T-helper 9 cell (primary cell): ENCODE results near the gene DPP3.

Experiments used
- DNase-seq: peaks from one replicate; pipeline ENCODE4 v3.0.0-alpha.2; 2020

Gene DPP3

DNA sequence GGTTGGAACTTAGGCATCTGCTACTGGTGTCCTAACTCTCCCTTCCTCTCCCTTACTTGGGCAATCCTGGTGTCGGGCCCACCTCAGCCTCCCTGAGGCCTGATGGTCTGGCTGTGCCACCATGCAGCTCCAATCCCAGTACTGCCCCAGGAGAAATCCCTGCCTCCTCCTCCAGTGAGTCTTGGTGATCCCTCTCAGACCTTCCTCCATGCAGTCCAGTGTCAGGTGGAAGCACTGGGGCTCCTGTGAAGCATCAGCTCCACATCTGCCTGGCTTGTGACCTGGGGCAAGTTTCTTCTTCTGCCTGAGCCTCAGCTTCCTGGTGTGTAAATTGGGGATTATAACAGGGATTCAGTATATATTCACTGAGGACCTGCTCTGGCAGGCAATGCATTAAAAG lies 15.3 kb upstream of the DPP3 start:
- no peak for DNase-seq

DNA sequence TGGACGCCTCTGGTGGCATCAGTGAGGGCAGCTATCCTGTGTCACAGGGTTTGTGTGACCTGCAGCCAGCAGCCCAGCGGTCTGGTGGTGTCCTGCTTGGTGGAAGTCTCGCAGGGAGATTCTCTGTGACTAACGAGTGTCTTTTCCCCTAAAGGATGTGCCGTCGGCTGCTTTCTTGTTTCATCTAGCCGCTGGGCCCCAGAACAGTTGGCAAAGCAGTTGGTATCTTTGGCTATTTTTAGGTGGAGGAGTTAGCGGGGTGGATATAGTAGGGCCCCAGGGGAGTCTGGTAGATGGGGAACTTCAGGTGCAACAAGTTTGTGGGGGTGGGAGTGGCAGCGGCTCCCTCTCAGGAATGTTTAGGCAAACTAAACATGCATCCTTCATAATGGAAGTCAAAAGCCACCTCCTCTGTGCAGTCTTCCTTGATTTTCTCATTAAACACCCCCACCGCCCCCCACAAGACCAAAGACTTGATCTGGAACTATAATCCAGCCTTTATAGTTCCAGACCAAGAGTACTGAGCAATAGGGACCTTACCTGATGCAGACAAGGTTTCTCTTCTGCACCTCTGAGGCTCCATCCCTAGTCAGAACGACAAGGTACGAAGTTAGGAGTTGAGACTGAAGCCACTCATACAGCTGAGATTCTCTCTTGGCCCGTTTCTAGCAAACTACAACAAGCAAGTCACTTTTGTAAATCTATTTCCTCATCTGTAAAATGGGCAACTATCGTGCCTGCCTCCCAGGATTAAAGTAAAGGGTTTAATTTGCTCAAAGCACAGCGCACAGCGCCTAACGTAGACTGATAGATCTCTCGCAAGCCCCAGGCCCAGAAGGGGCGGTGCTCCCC lies 14.6 kb upstream of the DPP3 start:
- DNase-seq, result no peak

DNA sequence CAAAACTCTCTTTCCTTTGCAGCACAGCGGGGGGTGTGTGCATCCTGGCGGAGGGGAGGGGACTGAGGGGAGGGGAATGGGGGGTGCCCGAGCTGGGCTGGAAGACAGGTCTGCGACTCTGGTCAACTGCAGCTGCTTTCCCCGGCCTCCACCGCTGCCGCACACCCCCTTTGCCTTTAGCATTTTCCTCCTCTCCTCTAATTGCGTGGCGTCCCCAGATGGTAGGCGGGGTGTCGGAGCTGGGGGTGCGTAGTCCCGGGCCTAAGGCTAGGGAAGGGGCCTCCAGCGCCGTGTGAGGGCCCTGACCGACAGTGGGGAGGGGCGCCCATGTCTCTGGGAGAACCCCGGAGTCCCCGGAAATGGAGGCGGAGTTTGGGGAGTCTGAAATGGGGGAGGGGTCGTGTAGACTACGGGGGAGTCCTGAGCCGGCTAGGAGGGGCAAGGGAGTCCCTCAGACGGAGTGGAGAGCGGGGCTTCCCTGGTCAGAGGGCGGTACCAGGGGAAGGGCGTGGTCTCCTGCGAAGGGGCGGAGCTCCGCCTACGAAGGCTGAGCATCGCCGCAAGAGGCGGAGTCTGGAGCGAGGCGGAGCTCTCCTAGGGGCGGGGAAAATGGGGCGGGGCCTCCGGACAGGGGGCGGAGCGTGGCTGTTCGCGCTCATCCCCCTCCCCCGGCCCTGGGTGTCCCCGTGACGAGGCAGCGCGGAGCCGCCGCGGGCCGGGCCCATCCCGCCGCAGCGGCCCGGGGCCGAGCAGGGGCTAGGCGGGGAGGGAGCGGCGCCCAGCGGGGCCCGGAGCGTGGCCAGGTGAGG lies 13.8 kb upstream of the DPP3 start, which contains the start of gene PELI3:
PELI3 (plus strand) TSS at position 681 of the 809 bp plus-strand sequence. CDS start 1,224 bp downstream, outside the sequence.
- DNase-seq, result peak; percentile 99

DNA sequence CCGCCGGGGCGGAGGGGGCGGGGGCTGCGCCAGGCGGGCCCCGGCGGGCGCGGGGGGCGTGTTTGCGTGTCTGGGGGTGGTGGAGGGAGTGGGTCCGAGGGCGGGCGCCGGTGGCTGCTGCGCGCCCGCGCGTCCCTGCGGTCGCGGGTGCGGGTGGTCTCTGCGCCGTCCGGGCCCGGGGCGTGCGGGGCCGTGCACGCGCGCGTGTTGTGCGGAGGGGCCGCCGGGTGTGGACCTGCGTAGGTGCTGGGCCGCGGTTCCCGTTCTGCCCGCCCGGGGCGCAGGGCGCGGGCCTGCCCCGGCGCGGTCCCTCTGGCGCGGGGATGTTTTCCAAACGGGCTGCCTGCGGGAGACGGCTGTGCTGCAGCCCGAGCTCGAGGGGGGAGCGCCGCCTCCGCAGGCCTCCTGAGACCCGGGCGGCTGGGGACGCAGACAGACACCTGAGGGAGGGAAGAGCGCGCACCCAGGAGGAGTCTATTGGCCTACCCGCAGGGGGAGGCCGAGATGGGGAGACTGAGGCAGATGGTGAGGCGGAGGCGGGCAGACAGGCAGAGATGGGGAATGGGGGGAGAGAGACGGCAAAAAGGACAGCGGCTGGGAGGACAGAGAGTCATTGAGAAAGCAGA lies 13.1 kb upstream of the DPP3 start:
- no peak for DNase-seq

DNA sequence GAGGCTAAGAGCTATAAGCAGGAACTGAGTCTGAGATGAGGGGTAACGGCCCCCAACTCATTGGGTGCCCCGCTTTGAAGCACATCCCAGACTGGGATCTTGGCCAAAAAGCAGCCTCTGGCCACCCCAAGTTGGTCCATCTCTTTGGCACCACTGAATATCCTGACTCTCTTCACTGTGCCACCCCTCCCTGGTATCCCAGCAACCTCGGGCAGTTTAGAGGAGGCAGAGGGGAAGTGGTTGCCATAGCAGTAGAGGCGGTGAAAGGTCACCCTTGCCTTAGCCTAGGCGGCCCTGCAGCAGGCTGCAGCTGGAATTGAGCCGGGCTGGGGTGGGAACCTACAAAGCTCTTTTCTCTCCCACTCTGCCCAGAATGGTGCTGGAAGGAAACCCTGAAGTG lies 12.5 kb upstream of the DPP3 start:
- DNase-seq, result no peak

DNA sequence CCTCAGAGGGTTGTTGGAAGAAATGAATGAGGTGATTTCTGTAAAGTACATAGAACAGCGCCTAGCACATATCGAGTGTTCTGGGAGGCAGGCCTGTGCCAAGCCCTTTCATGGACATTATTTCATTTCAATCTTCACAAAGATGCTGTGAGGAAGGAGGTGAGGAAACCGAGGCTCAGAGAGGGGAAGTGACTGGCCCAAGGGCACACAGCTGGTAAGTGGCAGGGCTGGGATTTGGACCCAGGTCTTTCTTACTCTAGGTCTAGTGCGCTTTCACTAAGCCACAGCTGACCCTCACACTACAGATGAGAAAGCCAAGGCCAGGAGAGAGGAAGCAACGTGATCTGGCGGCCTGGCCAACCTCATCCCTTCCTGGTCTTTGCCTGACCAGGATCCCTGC lies 11.5 kb upstream of the DPP3 start:
- DNase-seq, result no peak

DNA sequence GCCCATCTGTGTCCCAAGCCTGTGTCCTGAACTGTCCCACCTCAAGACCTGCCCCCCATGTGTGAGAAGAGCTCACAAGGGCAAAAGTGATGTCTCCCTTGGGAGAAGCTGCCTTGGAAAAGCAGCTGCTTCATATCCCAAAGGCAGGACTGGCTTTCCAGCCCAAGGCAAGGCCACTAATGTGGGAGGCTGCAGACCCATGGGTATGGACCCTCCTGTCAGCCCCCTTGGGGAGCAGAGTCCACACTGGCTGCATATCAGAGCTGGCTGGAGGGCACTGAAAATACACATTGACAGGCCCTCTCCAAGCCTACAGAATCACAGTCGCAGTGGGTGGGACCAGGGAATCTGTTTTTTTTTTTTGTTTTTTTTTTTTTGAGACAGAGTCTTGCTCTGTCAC lies 10.8 kb upstream of the DPP3 start:
- DNase-seq, result no peak

DNA sequence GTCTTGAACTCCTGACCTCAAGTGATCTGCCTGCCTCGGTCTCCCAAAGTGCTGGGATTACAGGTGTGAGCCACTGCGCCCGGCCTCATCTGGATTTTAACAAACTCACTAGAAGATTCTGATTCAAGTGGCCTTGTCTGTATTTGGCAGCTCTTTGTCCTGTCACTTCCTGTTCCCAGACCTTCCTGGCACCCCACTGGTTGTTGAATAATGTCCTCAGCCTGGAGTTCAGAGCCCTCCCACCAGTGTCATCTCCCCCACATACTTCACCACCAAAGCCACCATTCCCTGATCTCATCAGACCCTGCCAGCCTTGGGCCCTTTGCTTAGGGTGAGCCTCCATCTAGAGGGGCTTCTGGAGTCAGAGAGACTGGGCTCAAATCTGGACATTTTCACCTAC lies 10.2 kb upstream of the DPP3 start:
- DNase-seq, result no peak

DNA sequence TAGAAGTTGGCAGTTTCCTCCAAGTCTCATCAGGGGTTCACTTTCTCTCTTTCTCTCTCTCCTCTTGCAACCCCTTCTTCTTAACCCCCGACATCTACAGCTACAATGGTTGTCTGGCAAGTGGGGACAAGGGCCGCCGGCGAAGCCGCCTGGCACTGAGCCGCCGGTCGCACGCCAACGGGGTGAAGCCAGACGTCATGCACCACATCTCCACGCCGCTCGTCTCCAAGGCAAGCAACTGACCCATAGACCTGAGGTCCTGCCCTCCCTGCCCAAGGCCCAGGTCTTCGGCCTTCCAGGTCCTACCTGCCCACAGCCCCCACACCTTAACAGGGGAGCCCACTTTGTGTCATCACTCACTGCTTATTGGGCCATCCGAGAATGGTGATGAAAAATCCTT lies 9.1 kb upstream of the DPP3 start:
- no peak for DNase-seq

DNA sequence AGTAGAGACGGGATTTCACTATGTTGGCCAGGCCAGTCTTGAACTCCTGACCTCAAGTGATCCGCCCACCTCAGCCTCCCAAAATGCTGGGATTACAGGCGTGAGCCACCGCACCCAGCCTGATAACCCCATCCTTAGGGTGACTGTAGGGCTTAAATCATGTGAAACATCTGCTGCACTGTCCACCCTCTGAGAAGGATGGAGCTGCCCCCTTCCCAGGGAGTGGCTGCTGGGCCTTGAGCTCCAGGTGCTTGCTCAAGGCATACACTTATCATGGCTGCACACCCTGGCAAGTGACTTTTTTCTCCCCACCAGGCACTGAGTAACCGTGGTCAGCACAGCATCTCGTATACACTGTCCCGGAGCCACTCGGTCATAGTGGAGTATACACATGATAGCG lies 8.2 kb upstream of the DPP3 start:
- DNase-seq, result no peak

DNA sequence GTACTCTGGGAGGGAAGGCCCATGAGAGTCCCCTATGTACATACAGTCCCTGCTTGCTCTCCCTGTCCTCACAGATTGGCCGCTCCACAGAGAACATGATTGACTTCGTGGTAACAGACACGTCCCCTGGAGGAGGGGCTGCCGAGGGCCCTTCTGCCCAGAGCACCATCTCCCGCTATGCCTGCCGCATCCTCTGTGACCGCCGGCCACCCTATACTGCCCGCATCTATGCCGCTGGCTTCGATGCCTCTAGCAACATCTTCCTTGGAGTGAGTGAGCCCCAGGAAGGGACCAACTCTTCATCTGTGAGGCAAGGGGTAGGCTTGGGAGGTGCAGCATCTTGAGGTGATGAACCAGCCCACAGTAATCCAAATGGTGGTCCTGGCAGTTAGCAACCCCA lies 7.1 kb upstream of the DPP3 start:
- no peak for DNase-seq

DNA sequence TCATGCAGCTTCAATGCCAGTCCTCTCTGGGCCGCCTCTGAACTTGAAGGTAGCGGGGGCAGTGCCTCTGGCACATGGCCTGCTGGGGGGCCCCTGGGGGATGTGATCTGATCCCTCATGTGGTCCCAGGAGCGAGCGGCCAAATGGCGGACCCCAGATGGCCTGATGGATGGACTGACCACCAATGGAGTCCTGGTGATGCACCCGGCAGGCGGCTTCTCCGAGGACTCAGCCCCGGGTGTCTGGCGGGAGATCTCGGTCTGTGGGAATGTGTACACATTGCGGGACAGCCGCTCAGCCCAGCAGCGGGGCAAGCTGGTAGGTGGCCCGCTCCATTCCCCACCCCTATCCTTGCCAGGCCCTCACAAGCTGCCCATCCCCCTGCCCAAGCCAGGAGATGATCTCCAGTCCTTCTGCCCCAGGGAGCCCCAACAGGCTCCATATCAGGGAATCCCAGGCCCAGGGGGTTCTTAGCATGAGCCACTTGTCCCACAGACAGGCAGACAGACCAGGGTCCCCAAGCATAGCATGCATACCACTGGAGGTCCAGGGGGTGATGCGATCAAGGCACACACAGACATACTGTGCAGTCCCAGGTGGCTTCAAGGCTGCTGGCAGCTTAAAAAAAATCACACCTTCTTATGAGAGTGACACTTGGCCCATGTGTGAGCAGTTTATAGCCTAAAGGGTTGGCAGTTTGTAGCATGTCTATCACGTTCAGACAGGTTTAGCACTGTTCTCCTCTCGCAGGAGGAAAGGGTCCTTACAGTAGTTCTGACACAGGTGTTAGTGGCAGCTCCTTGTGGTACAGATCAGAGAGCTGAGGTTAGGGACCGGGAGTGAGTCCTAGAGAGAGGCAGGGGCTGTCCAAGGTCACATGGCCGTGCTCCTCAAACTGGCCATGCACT lies 6.4 kb upstream of the DPP3 start:
- DNase-seq, result no peak

DNA sequence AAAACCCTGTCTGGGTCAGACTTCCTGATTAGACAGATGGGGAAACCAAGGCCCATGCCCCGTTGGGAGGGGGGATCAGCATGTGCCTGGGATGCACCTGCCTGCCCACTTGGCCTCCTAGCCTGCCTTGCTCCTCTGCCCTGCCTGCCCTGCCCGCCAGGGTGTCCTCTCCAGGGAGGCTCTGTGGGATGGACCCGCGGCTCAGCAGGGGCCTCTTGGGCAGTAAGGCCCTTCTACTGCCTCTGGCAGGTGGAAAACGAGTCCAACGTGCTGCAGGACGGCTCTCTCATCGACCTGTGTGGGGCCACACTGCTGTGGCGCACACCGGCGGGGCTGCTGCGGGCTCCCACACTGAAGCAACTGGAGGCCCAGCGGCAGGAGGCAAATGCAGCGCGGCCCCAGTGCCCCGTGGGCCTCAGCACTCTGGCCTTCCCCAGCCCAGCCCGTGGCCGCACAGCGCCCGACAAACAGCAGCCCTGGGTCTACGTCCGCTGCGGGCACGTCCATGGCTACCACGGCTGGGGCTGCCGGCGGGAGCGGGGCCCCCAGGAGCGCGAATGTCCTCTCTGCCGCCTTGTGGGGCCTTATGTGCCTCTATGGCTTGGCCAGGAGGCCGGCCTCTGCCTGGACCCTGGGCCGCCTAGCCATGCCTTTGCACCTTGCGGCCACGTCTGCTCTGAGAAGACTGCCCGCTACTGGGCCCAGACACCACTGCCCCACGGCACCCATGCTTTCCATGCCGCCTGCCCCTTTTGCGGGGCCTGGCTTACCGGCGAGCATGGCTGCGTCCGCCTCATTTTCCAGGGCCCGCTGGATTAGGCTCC lies 4.7 kb upstream of the DPP3 start:
- DNase-seq, result no peak

DNA sequence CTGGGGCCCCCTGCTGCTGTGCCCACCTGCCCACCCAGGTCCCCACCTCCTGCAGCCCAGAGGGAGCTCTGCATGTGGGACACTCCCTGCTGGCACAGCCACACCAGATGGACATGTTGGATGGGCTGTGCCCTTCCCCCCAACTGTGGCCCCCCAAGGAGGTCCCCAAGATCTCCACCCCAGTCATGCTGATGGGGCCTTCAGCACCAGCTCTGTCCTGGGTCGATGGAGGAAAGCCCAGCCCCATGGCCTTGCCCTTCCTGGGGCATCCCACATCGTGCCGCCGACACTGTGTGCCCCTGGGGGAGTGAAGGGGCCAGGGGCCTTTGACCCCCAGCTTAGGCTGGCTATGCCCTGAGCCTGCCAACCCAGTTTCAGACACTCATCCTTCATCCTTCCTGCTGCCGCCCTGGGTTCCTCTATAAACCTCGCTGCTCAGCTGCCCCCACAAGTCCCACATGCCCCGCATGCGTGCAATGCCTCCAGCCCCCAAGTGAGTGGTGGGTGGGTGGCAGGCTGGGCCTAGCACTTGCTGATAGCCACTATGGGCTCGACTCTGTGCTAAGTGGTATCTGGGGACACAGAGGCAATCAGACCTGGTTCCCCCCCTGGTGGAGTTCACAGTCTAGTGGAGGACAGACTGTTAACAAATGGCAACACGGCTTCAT lies 3.9 kb upstream of the DPP3 start:
- no peak for DNase-seq

DNA sequence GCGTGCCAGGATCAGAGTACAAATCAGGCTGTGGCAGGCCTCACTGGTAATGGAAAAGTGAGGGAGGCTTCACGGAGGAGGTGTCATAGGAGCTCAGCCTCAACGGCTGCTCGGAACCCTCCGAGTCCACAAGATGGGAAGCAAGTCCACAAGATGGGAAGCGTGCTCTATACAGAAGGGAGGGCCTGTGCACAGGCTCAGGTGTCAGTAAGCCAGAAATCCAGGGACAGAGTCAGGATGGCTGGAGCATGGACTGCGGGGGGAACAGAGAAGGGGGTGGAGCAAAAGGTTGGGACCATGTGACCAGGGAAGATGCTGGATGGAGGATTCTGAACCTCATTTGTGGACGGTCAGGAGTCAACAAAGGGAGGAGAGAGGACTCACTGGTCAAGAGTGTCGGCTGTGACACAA lies 3.4 kb upstream of the DPP3 start:
- DNase-seq, result no peak

DNA sequence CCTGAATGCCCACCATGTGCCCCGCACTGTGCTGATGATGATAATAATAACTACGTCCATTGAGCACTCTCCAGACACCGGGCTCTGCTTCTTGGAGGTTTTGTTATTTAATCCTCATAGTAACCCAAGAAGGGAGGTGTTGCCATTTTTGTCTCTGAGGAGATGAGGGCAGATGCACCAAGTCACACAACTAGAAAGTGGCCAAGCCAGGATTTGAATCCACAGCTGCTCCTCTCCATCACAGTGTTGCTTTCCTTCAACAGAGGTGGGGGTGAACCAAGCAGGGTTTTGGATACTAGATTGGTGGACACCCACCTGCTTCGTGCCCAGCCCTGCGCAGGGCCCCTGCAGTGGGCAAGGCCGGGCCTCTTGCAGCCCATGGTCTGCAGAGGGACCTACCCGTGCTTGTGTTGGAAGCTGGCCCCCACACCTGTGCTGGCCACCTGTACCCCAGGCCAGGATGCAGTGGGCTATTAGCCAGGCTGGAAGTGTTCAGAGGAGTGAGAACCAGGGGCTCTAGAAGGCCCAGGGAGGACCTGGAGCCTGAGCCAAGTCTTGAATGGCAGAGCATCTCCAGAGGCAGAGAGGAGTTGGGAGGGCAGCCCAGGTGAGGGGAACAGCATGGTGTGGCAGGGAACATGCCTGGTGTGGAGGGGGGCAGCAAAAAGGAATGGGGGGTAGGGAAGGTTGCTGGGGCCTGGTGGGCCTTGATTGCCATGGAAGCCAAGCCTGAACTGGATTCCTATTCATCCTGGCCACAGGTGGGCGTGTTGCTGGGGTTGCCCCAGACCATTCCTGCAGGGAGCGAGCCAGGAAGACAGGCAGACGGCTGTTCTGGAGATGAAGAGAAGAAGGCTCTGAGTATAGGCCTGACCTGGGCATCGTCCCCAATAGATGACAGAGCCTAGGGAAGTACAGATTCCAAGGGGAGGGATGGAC lies 2.7 kb upstream of the DPP3 start:
- no peak for DNase-seq

DNA sequence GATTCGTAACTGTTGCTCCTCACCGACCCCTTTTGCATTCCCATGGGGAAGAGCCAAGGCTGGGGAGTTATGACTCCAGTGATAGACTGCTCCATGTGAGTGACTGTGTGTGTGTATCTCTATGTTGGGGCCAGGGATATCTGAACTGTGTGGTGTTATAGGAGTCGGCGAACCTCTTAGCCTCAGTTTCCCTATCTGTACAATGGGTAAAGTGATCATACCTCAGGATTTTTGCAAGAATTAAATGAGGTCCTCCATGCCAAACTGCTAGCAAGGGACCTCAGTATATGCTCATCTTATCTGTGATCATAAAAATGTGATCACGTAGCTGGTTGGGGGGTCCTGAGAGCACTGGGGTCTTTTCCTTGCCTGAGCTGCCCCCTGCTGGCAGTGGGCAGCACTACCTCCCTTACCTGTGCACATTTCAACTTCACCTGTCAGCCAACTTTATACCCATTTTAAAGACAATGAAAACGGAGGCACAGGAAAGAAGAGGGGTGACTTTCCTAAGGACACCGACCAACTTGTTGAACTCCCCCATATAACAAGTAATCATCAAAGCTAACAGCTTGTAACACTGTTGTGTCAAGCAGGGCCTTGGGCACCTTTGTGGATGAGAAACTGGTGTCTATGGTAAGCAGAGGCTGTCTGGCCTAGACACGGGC lies 1.4 kb upstream of the DPP3 start:
- DNase-seq, result no peak

DNA sequence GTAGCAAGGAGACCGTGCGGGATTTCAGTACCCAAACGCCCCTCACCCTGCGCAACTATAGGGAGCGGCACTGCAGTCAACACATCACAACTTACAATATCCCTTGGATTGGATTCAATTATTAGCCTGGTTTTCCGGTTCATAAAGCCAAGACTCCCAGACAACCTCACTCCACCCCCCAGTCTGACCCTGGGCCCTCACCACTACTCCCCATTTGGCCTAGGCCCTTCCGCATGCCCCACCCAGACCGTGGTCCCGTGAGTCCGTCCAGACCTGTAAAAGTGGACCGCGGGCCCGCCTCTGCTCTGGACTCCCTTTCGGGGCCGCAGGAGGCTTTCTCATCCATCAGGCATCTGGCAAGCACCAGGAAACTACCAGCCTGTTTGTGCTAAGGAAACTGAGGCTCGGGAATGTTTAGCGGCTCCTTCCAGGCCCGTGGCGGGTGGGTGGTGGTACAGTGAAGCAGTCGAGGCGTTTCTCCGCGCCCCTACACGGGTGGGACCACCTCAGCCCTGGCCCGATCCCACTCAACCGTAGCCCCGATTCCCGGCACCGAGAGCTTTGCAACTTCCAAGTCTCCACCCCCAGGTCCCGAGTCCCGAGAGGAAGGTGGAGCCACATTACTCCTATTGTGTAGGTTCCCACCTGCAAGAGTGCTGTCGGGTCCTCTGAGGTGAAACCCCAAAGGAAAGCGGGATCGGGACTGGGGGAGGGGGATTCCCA lies 679 bp upstream of the DPP3 start:
- no peak for DNase-seq
